Colonic mucosa (tissue), 4 donors: ENCODE data around the gene AQP12A. TPM values are rescaled to one million over a fixed set of nuclear protein-coding genes. Genes with fewer than 3 reads are reported as not detected.

Experiments
- DNase-seq: peaks from one replicate; pipeline ENCODE4 v3.0.0-alpha.2; 2020
- H3K27ac ChIP-seq: fragments of 200-600 bp; one replicate; pipeline ENCODE4 v1.8.0; 2021
- H3K27me3 ChIP-seq: fragments of 200-600 bp; one replicate; pipeline ENCODE4 v1.8.0; 2021
- H3K36me3 ChIP-seq: fragments of 200-600 bp; one replicate; pipeline ENCODE4 v1.8.0; 2021
- H3K4me1 ChIP-seq: fragments of 200-600 bp; one replicate; pipeline ENCODE4 v1.8.0; 2021; ENCODE audit warnings: mild to moderate bottlenecking
- H3K4me3 ChIP-seq: fragments of 200-600 bp; one replicate; pipeline ENCODE4 v1.8.0; 2021
- H3K9ac ChIP-seq, 2 donors: one replicate each; pipeline ENCODE4 v1.7.0; 2013; ENCODE audit warnings: control low read depth in 2 of 2, low read depth in 2 of 2, low read length in 2 of 2
- H3K9me3 ChIP-seq: fragments of 200-600 bp; one replicate; pipeline ENCODE4 v1.8.0; 2021
- intact Hi-C: fragments of 100-400 bp; cut with DNase I; formaldehyde crosslinking; loops from one replicate; pipeline ENCODE4 v1.14.1; 2022
- total RNA-seq, 2 donors: library from RNA; stranded (reverse); fragmentation: NEBNext Ultra II Directional in 1 of 2; extraction: Animal tissue kit (Norgen Biotek cat#: 25700) in 1 of 2; gene quantifications; one replicate each; pipeline ENCODE4 v1.2.1, GENCODE V29; 2021
- TF ChIP-seq, protein P1 (sequence below): fragments of 200-600 bp; IDR thresholded peaks from one replicate; pipeline ENCODE4 v1.8.0; 2022; ENCODE audit warnings: antibody characterized with exemption, mild to moderate bottlenecking
- donor health status: healthy.
- donor health status: DM: no; HTN: no; CAD: no.
- donor health status: DM: no; HTN: no; CAD: no.

Gene AQP12A
- total RNA-seq, 2 donors from 2014 or later: 9.0 to 20.5 TPM

DNA sequence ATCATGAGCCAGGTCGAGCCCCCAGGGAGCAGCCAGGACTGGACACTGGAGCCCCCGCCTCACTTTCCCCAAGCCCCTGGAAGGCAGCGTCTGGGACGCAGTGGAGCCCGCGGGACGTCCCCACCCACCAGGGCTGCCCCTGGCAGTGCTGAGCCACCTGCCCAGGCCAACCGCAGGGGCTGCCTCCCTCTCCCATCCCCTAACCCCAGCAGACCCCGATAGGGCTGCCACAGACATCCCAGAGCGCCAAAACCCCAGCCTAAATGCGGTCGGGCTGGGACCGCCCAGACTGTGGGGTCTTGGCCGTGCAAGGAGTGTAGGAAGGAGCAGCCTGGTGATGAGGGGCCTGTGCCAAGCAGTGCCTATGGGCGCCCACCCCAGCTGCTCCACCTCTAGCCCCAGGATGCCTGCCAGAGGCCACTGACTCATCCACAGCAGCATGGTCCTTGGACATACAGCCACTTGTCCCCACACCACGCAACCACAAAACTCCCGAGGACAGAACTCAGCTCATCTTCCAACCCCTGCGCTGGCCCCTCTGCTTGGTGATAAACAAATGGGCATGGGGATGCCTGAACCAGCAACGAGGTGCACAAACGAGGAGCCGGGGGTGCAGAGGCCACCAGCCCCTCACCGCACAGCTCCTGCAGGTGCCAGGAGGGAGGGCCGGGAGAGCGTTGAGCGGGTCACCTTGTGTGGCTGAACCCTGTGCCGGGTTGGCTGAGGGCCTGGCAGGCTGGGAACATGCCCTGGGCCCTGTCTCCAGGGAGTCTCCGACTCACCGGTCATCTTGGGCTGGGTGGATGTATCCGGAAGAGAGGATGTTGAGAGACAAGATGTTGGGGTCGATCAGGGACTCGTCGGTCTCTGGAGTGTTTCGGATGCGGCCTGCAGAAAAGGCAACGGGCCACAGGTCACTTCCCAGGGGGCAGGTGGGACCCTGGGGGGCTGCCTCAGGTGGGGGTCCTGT lies 44.9 kb downstream of the AQP12A start:
- intact Hi-C loops: no loop called here
- TF ChIP-seq, protein P1, sequence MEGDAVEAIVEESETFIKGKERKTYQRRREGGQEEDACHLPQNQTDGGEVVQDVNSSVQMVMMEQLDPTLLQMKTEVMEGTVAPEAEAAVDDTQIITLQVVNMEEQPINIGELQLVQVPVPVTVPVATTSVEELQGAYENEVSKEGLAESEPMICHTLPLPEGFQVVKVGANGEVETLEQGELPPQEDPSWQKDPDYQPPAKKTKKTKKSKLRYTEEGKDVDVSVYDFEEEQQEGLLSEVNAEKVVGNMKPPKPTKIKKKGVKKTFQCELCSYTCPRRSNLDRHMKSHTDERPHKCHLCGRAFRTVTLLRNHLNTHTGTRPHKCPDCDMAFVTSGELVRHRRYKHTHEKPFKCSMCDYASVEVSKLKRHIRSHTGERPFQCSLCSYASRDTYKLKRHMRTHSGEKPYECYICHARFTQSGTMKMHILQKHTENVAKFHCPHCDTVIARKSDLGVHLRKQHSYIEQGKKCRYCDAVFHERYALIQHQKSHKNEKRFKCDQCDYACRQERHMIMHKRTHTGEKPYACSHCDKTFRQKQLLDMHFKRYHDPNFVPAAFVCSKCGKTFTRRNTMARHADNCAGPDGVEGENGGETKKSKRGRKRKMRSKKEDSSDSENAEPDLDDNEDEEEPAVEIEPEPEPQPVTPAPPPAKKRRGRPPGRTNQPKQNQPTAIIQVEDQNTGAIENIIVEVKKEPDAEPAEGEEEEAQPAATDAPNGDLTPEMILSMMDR: no peak
- no peaks in the 10 kb centered on the region for H3K27me3 ChIP-seq
- H3K9ac ChIP-seq: no peak overlapping the region
- DNase-seq: no peak
- H3K27ac ChIP-seq: no peak overlapping the region
- H3K4me1 ChIP-seq: no peaks in the 10 kb centered on the region
- H3K36me3 ChIP-seq: no peaks in the 10 kb centered on the region
- no peak overlapping the region for H3K4me3 ChIP-seq
- no peaks in the 10 kb centered on the region for H3K9me3 ChIP-seq

DNA sequence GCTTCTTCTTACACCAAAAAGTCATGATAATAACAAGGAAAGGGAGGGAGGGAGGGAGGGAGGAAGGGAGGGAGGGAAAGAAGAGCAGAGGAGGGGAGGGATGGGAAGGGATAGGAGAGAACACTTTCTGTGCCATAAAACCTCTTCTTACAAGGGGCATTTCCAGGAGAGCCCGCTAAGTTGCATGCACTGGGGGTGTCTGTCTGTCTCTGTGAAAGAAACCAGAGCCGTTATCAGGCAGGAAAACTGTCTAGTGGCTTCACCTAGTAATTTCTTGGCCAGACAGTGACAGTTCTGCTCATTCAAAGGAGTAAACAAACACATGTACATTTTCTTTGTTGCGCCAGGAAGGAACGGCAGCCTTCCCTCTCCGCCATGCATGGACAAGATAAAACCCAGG lies 45.8 kb downstream of the AQP12A start:
- H3K9ac ChIP-seq: no peak overlapping the region
- no peak overlapping the region for H3K4me3 ChIP-seq
- no peak overlapping the region for H3K27ac ChIP-seq
- TF ChIP-seq, protein P1: no peak
- H3K9me3 ChIP-seq: no peaks in the 10 kb centered on the region
- DNase-seq: no peak
- H3K27me3 ChIP-seq: no peaks in the 10 kb centered on the region
- intact Hi-C loops: no loop called here
- no peaks in the 10 kb centered on the region for H3K4me1 ChIP-seq
- no peaks in the 10 kb centered on the region for H3K36me3 ChIP-seq

DNA sequence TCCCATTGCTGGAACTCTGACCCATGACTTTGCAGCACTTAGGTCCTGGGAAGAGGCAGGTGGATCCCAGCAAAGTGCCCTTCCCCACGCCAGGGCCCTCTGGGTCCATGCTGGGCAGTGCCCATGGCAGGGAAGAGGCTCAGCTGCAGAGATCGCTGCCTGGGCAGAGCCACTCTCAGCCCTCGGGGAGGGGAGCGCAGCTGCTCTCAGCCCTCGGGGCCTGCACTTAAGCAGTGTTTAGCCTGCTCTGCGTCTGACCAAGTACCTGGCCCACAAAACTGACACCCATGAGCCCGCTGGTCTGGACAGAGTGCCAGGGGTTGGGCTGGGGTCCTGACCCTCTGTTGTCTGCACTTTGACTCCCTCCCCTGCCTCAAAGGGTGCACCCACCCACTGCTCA lies 46.3 kb downstream of the AQP12A start:
- Histone ChIP-seq H3K36me3 (no peaks in the 10 kb centered on the region), H3K9me3 (no peaks in the 10 kb centered on the region), H3K4me3 (no peak overlapping the region), H3K9ac (no peak overlapping the region), H3K4me1 (no peaks in the 10 kb centered on the region), H3K27ac (no peak overlapping the region), H3K27me3 (no peaks in the 10 kb centered on the region)
- DNase-seq: no peak
- TF ChIP-seq, protein P1: no peak
- intact Hi-C loops: no loop called here

DNA sequence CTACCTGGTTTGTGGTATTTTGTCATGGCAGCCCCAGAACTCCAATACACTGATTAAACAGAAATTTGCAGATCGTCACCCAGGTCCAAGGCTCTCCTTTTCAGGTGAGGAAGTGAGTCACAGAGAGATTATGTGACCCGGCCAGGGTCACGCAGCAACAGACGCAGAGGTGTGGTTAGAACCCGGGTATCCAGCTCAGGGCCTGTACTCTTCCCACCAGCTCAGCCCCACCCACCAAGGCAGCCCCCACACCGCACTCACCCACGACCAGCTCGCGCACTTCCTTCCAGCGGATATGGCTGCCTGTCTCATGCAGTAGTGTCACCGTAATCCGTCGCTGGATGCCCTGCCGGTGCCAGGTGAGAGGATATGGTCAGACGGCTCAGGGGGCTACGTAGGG lies 48.1 kb downstream of the AQP12A start:
- no peak overlapping the region for H3K9ac ChIP-seq
- intact Hi-C loops: no loop called here
- H3K36me3 ChIP-seq: no peaks in the 10 kb centered on the region
- DNase-seq: no peak
- no peak overlapping the region for H3K27ac ChIP-seq
- TF ChIP-seq, protein P1: no peak
- no peaks in the 10 kb centered on the region for H3K4me1 ChIP-seq
- no peaks in the 10 kb centered on the region for H3K27me3 ChIP-seq
- no peak overlapping the region for H3K4me3 ChIP-seq
- H3K9me3 ChIP-seq: no peaks in the 10 kb centered on the region

DNA sequence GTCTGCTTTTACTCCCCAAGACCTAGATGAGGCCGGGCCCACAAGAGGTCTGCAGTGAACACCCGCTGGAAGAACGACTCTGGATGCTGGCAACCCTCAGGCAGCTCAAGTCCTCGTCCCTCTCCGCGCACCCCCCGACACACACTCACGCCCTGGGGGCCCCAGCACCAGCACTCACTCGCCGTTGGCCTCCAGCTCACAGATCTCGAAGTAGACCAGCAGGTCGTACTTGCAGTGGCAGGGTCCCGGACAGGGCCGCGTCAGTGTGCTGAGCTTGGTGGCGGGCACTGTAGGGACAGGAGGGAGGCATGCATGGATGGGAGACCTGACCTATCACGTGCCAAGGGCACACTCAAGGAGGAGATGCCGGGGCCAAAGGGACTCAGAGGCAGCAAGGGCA lies 49.4 kb downstream of the AQP12A start:
- Histone ChIP-seq H3K27me3 (no peaks in the 10 kb centered on the region), H3K27ac (no peak overlapping the region), H3K4me3 (no peak overlapping the region), H3K36me3 (no peaks in the 10 kb centered on the region), H3K9ac (no peak overlapping the region), H3K4me1 (no peaks in the 10 kb centered on the region), H3K9me3 (no peaks in the 10 kb centered on the region)
- intact Hi-C loops: no loop called here
- no peak for DNase-seq
- TF ChIP-seq, protein P1: no peak
